Left ventricle myocardium inferior (tissue), 1 donor: Measurements from ENCODE around the gene NAV1. TPM values are rescaled to one million over a fixed set of nuclear protein-coding genes. Genes with fewer than 3 reads are reported as not detected.
"Not testable (repeated sequence)": the region's sequence is repeated elsewhere in the genome, so short reads cannot be mapped to it uniquely, and the experiment has no call there.

Experiments used
- DNase-seq: peaks from one replicate; pipeline ENCODE4 v3.0.0-alpha.2; 2020
- H3K27ac ChIP-seq: fragments of 200-600 bp; replicated peaks from 2 replicates; pipeline ENCODE4 v1.8.0; 2021
- H3K27me3 ChIP-seq: fragments of 200-600 bp; 2 replicates; pipeline ENCODE4 v1.8.0; 2021; ENCODE audit warnings: low read depth
- H3K36me3 ChIP-seq: fragments of 200-600 bp; 2 replicates; pipeline ENCODE4 v1.8.0; 2021
- H3K4me1 ChIP-seq: fragments of 200-600 bp; 2 replicates; pipeline ENCODE4 v1.8.0; 2021
- H3K4me3 ChIP-seq: fragments of 200-600 bp; 2 replicates; pipeline ENCODE4 v1.8.0; 2021; ENCODE audit warnings: mild to moderate bottlenecking, moderate library complexity
- H3K9me3 ChIP-seq: fragments of 200-600 bp; replicated peaks from 2 replicates; pipeline ENCODE4 v1.8.0; 2021
- CTCF ChIP-seq: fragments of 200-600 bp; IDR thresholded peaks from 2 replicates; pipeline ENCODE4 v1.8.0; 2021; ENCODE audit warnings: antibody characterized with exemption, mild to moderate bottlenecking, borderline replicate concordance
- intact Hi-C: fragments of 100-400 bp; cut with micrococcal nuclease; formaldehyde crosslinking; loops from one replicate; pipeline ENCODE4 v1.11.0; 2022
- total RNA-seq: library from RNA; stranded (reverse); fragmentation: NEBNext Ultra II Directional; extraction: Animal tissue kit (Norgen Biotek cat#: 25700); gene quantifications from one replicate; pipeline ENCODE4 v1.2.1, GENCODE V29; 2021
- donor health status: DM: no; HTN: yes; CAD: no; lungs with severe emphysema.

Gene NAV1
- total RNA-seq, 1 donor from 2014 or later, result 74.8 TPM

DNA sequence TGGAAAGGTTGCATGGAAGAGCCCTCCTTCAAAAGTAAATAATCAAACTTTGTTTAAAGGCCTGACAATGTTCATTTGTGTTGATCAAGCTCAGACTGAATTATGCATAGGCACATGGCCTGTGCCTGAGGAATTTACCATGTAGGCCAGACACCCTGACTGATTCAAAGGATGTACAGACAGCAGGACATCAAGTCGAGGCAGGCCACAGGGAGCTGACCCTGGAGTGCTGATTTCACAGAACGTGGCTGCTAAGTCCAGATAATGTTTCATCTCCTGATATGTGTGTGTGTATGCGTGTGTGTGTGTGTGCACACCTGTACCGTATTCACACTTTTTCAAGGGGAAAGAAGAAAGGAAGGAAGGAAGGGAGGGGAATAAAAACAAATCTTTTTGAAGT, 34.1 kb downstream of the NAV1 start:
- TF ChIP-seq CTCF, result no peak
- peaks cover 7% of the 10 kb centered on the region for H3K9me3 ChIP-seq
- no peak for DNase-seq
- no peaks in the 10 kb centered on the region for H3K27me3 ChIP-seq
- no peak overlapping the region for H3K4me3 ChIP-seq
- intact Hi-C loops, result no loop called here
- no peak overlapping the region for H3K27ac ChIP-seq
- H3K4me1 ChIP-seq, result peaks cover 61% of the 10 kb centered on the region
- no peaks in the 10 kb centered on the region for H3K36me3 ChIP-seq

DNA sequence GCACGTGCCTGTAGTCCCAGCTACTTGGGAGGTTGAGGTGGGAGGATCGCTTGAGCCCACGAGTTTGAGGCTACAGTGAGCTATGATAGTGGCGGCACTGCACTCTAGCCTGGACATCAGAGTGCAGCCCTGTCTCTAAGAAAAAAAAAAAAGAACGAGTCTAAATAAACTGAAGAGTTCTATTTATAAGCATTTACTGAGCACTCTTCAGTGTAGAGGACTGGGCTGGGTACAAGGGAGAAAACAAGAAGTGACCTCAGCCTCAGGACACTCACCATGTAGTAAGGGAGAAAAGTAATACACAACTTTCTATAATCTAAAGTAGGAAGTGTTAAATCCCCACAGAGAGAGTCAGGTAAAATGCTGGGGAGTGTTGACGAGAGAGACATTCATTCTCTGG, 35.0 kb downstream of the NAV1 start:
- no peaks in the 10 kb centered on the region for H3K27me3 ChIP-seq
- no peaks in the 10 kb centered on the region for H3K36me3 ChIP-seq
- no peak overlapping the region for H3K27ac ChIP-seq
- H3K4me3 ChIP-seq, result no peak overlapping the region
- intact Hi-C loops, result no loop called here
- peaks cover 52% of the 10 kb centered on the region for H3K4me1 ChIP-seq
- TF ChIP-seq CTCF, result no peak
- no peak for DNase-seq
- H3K9me3 ChIP-seq, result peaks cover 7% of the 10 kb centered on the region

DNA sequence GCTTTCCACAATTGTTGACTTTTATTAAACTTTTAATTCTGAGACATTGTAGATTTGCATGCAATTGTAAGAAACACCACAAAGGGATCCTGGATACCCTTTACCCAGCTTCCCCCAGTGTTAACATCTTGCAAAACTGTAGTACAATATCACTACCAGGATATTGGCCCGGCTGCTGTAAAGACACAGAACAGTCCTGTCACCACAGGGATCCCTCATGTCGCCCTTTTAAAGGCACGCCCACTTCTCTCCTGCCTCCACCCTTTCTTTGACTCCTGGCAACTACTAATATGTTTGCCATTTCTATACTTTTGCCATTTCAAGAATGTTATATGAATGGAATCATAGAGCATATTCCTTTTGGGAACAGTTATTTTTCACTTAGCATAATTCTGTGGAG, 37.0 kb downstream of the NAV1 start:
- Histone ChIP-seq H3K4me1 (peaks cover 32% of the 10 kb centered on the region), H3K4me3 (no peak overlapping the region), H3K9me3 (peaks cover 7% of the 10 kb centered on the region), H3K27ac (no peak overlapping the region), H3K36me3 (no peaks in the 10 kb centered on the region), H3K27me3 (no peaks in the 10 kb centered on the region)
- no peak for DNase-seq
- intact Hi-C loops, result no loop called here
- no peak for TF ChIP-seq CTCF

- no peak for TF ChIP-seq CTCF
- Histone ChIP-seq H3K27me3 (no peaks in the 10 kb centered on the region), H3K4me1 (peaks cover 24% of the 10 kb centered on the region), H3K4me3 (no peak overlapping the region), H3K27ac (no peak overlapping the region), H3K9me3 (peaks cover 7% of the 10 kb centered on the region), H3K36me3 (no peaks in the 10 kb centered on the region)
- no peak for DNase-seq
- intact Hi-C loops, result no loop called here
Measured at GRCh38 chr1:201576914-201577313, 38.0 kb downstream of the NAV1 start.

GRCh38 chr1:201578008-201578888, 39.3 kb downstream of the NAV1 start:
- Histone ChIP-seq H3K27me3 (no peaks in the 10 kb centered on the region), H3K4me1 (peaks cover 31% of the 10 kb centered on the region), H3K27ac (no peak overlapping the region), H3K36me3 (no peaks in the 10 kb centered on the region), H3K4me3 (no peak overlapping the region), H3K9me3 (peaks cover 7% of the 10 kb centered on the region)
- no peak for TF ChIP-seq CTCF
- intact Hi-C loops, result no loop called here
- no peak for DNase-seq

- DNase-seq, intact Hi-C loops, H3K9me3 ChIP-seq, H3K4me3 ChIP-seq, H3K27ac ChIP-seq, H3K36me3 ChIP-seq, H3K27me3 ChIP-seq: not testable (repeated sequence)
- H3K4me1 ChIP-seq, result peaks cover 33% of the 10 kb centered on the region
Measured at GRCh38 chr1:201581371-201581770, 42.4 kb downstream of the NAV1 start.
